Hepatocyte (in vitro differentiated cells): ENCODE data around the gene DENND6B.

Source experiments
- EZH2 ChIP-seq: fragments of 200-600 bp; sonication (generic); IDR thresholded peaks from 2 replicates; pipeline ENCODE4 v1.6.1; 2016; ENCODE audit warnings: antibody characterized with exemption, mild to moderate bottlenecking, borderline replicate concordance
- TF ChIP-seq, protein P1 (sequence below): fragments of 200-600 bp; sonication (generic); IDR thresholded peaks from 2 replicates; pipeline ENCODE4 v1.5.1; 2016; ENCODE audit warnings: antibody characterized with exemption, mild to moderate bottlenecking; ENCODE audit not compliant: poor library complexity

DNA sequence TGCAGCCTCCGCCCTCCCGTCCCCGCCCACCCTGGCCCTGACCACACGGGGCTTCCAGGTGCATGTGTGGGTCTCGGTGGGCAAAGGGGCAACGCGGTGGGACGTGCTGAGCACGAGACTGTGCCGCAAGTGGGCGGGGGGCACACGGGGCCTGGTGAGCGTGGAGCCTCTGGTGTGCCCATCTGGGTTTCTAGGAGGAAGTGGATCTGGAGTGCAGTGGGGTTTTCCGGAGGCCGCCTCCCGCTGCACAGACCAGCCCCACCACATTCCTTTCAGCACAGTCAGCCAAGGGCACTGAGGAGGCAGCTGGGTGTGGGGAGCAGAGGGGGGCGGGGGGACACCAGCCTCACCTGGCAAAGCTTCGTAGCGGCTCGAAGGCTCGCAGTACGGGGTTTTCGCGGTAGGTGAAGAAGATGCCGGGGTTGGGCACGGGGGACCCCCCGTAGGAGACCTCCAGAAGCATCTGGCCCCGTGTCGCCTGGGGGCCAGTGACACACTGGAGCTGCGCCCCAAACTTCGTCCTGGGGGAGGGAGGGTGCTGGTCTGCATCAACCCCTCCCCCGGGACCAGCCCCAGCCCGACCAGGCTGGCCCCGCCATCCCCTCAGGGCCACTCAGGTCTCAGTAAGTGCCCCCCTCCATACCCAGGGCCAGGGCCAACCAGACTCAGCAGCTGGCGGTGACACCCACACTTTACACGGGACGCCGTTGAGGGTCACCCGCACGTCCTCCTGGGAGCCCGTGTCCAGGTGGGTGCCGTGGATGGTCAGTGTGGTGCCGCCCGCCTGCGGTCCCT is 44.3 kb downstream of the DENND6B start:
- TF ChIP-seq, protein P1, sequence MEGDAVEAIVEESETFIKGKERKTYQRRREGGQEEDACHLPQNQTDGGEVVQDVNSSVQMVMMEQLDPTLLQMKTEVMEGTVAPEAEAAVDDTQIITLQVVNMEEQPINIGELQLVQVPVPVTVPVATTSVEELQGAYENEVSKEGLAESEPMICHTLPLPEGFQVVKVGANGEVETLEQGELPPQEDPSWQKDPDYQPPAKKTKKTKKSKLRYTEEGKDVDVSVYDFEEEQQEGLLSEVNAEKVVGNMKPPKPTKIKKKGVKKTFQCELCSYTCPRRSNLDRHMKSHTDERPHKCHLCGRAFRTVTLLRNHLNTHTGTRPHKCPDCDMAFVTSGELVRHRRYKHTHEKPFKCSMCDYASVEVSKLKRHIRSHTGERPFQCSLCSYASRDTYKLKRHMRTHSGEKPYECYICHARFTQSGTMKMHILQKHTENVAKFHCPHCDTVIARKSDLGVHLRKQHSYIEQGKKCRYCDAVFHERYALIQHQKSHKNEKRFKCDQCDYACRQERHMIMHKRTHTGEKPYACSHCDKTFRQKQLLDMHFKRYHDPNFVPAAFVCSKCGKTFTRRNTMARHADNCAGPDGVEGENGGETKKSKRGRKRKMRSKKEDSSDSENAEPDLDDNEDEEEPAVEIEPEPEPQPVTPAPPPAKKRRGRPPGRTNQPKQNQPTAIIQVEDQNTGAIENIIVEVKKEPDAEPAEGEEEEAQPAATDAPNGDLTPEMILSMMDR = no peak
- no peak for TF ChIP-seq EZH2
